GM10248 (cell line): ENCODE data around the gene YEATS4.

Experiments used
- CTCF ChIA-PET: fragments of 300-600 bp; sonication (Branson Sonifier 250); formaldehyde crosslinking; extraction: SDS; loops from one replicate; lab custom pipeline; 2021; ENCODE audit warnings: antibody characterized with exemption; lab: Yijun Ruan, JAX
- POLR2A ChIA-PET: fragments of 350-650 bp; sonication (Branson Sonifier 250); formaldehyde crosslinking; extraction: SDS; loops from one replicate; lab custom pipeline; 2020; ENCODE audit warnings: antibody characterized with exemption; lab: Yijun Ruan, JAX
- DNase-seq: peaks from one replicate; pipeline ENCODE4 v3.0.0; 2012; ENCODE audit errors: extremely low spot score
- TF ChIP-seq, protein P1 (sequence below): IDR thresholded peaks from 2 replicates; pipeline ENCODE4 v1.5.1; 2012; ENCODE audit warnings: mild to moderate bottlenecking, low read depth; ENCODE audit errors: extremely low read depth, missing control alignments, control extremely low read depth

Gene YEATS4

DNA sequence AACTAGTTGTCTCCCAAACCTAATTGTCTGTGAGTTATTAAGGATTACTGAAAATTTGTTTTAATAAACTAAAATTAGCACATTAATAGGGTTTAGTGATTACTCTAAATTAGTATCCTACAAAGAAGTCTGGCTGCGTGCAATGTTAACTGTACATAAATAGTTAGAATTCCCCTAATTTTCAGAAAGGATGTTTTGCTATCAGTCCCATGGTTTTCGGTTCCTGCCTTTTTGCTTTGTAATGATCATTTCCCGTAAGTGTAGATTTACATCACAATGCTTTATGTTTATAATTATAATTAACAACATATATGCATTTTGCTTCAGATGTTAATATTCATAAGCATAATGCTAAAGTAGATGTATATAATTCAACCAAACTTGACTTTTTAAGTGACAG is 31.1 kb upstream of the YEATS4 start:
- TF ChIP-seq, protein P1, sequence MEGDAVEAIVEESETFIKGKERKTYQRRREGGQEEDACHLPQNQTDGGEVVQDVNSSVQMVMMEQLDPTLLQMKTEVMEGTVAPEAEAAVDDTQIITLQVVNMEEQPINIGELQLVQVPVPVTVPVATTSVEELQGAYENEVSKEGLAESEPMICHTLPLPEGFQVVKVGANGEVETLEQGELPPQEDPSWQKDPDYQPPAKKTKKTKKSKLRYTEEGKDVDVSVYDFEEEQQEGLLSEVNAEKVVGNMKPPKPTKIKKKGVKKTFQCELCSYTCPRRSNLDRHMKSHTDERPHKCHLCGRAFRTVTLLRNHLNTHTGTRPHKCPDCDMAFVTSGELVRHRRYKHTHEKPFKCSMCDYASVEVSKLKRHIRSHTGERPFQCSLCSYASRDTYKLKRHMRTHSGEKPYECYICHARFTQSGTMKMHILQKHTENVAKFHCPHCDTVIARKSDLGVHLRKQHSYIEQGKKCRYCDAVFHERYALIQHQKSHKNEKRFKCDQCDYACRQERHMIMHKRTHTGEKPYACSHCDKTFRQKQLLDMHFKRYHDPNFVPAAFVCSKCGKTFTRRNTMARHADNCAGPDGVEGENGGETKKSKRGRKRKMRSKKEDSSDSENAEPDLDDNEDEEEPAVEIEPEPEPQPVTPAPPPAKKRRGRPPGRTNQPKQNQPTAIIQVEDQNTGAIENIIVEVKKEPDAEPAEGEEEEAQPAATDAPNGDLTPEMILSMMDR: no peak
- no peak for DNase-seq
- ChIA-PET POLR2A (no interaction called here), CTCF (interaction anchor here (2.3 kb wide), 1 partner anchor 37 kb away, joined by 8 read pairs; no protein-coding TSS in a partner anchor)

DNA sequence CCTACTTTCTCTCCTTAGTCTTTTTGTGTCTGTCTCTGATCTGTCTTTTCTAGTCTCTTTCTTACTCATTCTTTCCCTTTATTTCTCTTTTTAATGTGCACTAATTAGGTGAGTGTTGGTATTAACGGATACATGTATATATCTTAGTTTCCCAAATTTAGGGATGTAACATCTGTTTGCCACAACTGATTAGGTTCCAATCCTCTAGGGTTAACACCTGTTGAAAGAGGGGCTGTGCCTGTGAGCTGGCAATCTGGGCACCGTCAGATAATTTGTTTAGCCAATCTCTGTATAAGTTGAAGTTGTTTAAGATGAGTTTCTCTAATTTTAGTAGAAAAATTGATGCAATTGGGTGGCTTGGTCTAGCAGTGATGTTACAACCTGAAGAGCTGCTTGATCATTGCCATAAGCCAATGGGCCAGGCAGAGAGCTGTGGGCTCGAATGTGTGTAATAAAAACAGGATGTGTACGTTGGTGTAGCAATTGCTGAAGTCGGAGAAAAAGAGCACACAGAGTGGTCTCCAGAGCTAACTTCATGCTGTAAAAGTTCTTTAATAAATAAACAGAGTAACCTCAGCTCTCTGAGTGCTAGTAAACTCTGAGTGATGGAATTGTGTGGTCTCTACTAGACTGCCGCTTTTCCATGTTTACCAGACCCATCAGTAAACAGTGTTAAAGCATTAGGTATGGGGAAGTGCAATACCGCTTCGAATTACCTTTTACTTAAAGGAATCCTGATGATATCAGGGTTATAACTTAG is 29.7 kb upstream of the YEATS4 start:
- POLR2A ChIA-PET: no interaction called here

DNA sequence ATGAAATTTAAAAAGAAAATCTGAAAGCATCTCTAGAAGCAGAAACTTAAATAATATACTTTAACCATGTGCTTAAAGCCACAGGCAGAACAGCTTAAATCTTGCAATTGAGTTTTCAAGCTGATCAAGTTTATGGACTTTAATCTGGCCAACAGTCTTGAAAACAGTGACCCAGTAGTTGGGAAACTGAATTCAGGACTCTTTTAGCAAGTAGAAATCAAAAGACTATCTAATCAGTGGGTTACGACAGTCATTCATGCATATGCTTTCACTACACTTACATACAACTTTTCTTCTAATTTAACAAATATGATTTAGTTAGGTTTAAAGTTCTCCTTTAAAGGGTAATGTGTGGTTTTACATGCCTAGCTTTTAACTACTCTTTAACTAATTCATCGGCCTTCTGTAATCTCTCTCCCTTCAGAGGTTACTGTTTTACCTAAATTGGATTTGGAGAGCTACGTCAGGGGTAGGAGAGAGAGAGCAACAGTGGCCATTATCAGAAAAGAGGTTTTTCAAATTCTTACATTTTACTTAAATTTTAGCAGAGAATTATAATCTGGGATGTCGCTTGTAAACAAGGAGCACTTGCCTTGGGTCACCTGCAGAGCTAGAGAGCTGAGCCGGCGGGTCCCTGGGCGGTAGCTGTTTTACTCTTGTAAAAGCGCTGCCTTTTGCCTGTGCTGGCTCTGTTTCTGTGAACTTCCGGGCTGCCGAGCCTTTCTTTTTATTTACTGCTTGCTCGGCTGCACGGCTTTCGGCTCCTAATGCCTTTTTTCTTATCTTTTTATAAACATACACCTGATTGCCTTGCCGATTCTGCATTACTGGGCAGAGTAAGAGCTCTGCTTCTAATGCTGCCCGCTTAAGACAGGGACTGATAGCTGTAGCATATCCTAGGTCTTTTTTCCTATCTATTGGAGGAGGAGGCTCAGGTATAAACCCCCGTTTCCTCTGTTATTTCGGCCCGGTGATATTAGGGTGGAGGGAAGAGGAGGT is 28.8 kb upstream of the YEATS4 start:
- ChIA-PET POLR2A (no interaction called here), CTCF (interaction anchor here (0.9 to 2.2 kb wide), 7 partner anchors 11 to 309 kb away, joined by 3 to 7 read pairs (median 5); no protein-coding TSS in a partner anchor)
- peak; percentile 31 for DNase-seq
- TF ChIP-seq, protein P1: no peak

More for the DNA sequence above, 29.7 kb upstream of the YEATS4 start:
- CTCF ChIA-PET: interaction anchor here (0.9 to 2.2 kb wide), 5 partner anchors 18 to 309 kb away, joined by 3 to 7 read pairs (median 6); no protein-coding TSS in a partner anchor
- no peak for DNase-seq
- TF ChIP-seq, protein P1: no peak

DNA sequence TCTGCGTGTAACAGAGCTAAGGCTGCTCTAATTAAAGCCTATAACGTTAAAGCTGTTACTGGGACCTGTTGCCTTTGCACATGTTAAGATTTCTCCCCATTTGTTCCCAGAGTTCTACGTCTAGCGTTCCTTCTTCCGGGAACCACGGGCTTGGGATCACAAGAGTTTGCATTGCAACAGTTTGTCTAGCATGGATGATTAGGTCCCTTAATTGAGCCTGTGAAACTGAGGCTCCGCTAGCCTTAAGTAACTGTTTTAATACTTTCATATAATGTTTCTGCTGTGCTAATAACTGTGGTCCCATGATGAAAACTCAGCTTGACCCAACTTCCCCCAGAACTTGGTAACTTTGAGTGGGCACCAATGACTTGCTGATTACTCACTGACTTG is 28.0 kb upstream of the YEATS4 start:
- TF ChIP-seq, protein P1: no peak
- POLR2A ChIA-PET: no interaction called here

DNA sequence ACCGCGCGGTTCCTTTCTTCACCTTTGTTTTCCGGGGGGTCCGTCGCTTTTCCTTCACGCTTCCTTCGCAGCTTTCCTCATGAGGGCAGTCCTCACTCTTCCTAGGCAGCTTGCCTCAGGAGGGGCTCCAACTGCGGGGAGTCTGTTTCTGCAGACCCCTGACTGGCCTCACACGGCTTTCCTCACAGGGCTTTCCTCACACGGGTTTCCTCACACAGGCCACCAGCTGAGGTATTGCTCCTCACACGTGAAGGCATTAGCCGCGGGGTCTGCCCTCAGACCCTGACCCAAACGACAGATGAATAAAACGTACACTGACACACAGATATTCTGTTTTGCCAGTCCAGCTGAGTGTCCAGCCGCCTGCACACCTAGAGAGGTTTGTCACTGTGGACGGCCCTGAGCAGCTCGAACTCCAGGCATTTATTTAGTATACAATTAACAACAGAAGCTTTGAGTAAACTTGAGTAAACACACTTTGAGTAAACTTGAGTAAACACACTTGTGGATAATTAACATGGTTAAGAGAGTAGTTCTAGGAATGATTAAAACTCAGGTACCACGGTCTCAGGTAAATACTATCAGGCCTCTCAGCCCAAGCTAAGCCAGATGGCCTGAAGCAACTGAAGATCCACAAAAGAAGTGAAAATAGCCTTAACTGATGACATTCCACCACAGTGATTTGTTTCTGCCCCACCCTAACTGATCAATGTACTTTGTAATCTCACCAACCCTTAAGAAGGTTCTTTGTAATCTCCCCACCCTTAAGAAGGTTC is 27.4 kb upstream of the YEATS4 start:
- DNase-seq: no peak
- ChIA-PET CTCF (interaction anchor here (1.1 to 2.2 kb wide), 5 partner anchors 9 to 331 kb away, joined by 3 to 6 read pairs (median 3); partner anchors contain the start of gene LYZ), POLR2A (no interaction called here)
- TF ChIP-seq, protein P1: no peak

More for the DNA sequence above, 28.0 kb upstream of the YEATS4 start:
- no peak for DNase-seq
- CTCF ChIA-PET: interaction anchor here (1.1 to 2.2 kb wide), 6 partner anchors 10 to 332 kb away, joined by 3 to 7 read pairs (median 6); no protein-coding TSS in a partner anchor
